Suprapubic skin (tissue), 3 donors: Measurements from ENCODE around the gene NCAPG2.

Experiments used
- CTCF ChIP-seq, 2 donors: fragments of 200-600 bp in 1 of 2; fragments of 450-650 bp in 1 of 2; sonication (generic) in 1 of 2; IDR thresholded peaks; one replicate each; pipeline ENCODE4 v1.5.1; 2016 to 2019; ENCODE audit warnings: antibody characterized with exemption in 2 of 2, mild to moderate bottlenecking in 1 of 2, moderate library complexity in 1 of 2
- EP300 ChIP-seq: sonication (generic); formaldehyde crosslinking; IDR thresholded peaks from one replicate; pipeline ENCODE4 v1.6.1; 2017; ENCODE audit warnings: antibody characterized with exemption
- POLR2A ChIP-seq, 2 donors: fragments of 450-650 bp; IDR thresholded peaks; one replicate each; pipeline ENCODE4 v1.6.1; 2017; ENCODE audit warnings: antibody characterized with exemption in 2 of 2, mild to moderate bottlenecking in 2 of 2, moderate library complexity in 2 of 2

GRCh38 chr7:158751751-158752150, 47.1 kb upstream of the NCAPG2 start:
- TF ChIP-seq EP300 (no peak), CTCF (IDR thresholded peaks at IDR 0.05) (no peak), POLR2A (IDR thresholded peaks at IDR 0.05) (no peak)
